GM21526 (cell line): ENCODE data around the gene LAMC3.
"Not testable (repeated sequence)": the region's sequence is repeated elsewhere in the genome, so short reads cannot be mapped to it uniquely, and the experiment has no call there.

Source experiments
- ATAC-seq: cut with Tn5 transposase; IDR thresholded peaks from one replicate; pipeline ENCODE4 v1.9.1; 2021; ENCODE audit warnings: moderate library complexity; ENCODE audit not compliant: unreplicated experiment, low FRiP score

The LAMC3 gene

GRCh38 chr9:131112374-131113154, 103.6 kb downstream of the LAMC3 start:
- ATAC-seq = no peak

GRCh38 chr9:131113655-131114054, 104.7 kb downstream of the LAMC3 start:
- no peak for ATAC-seq

- no peak for ATAC-seq
Measured at GRCh38 chr9:131114084-131114535, 105.1 kb downstream of the LAMC3 start.

- ATAC-seq = not testable (repeated sequence)
Measured at GRCh38 chr9:131115360-131115742, 106.4 kb downstream of the LAMC3 start.

- ATAC-seq = no peak
Measured at GRCh38 chr9:131116281-131117120, 107.5 kb downstream of the LAMC3 start.

GRCh38 chr9:131117121-131117761, 108.3 kb downstream of the LAMC3 start:
- no peak for ATAC-seq

- ATAC-seq = no peak
Measured at GRCh38 chr9:131117762-131118145, 108.8 kb downstream of the LAMC3 start.

GRCh38 chr9:131119600-131119999, 110.6 kb downstream of the LAMC3 start:
- ATAC-seq = no peak

GRCh38 chr9:131120620-131121228, 111.8 kb downstream of the LAMC3 start:
- ATAC-seq = no peak

GRCh38 chr9:131121346-131121745, 112.4 kb downstream of the LAMC3 start:
- ATAC-seq = no peak

GRCh38 chr9:131122158-131122557, 113.2 kb downstream of the LAMC3 start:
- ATAC-seq = no peak

GRCh38 chr9:131125038-131125287, 116.0 kb downstream of the LAMC3 start:
- peak; percentile 3 for ATAC-seq

- ATAC-seq = peak; percentile 91
Measured at GRCh38 chr9:131125288-131126058, 116.5 kb downstream of the LAMC3 start, which contains the start of gene NUP214. Gene NUP214 (plus strand): TSS chr9:131125586. CDS start chr9:131125705, 119 bp downstream.

- no peak for ATAC-seq
Measured at GRCh38 chr9:131126059-131126426, 117.1 kb downstream of the LAMC3 start.

- no peak for ATAC-seq
Measured at GRCh38 chr9:131129183-131129582, 120.2 kb downstream of the LAMC3 start.

GRCh38 chr9:131138676-131139075, 129.7 kb downstream of the LAMC3 start:
- ATAC-seq = no peak

- no peak for ATAC-seq
Measured at GRCh38 chr9:131140112-131140511, 131.1 kb downstream of the LAMC3 start.

GRCh38 chr9:131140550-131140949, 131.6 kb downstream of the LAMC3 start:
- no peak for ATAC-seq

- no peak for ATAC-seq
Measured at GRCh38 chr9:131142160-131142559, 133.2 kb downstream of the LAMC3 start.
